Cardiac atrium fibroblast (primary cell): Measurements from ENCODE around the gene ARHGAP22. TPM values are rescaled to one million over a fixed set of nuclear protein-coding genes. Genes with fewer than 3 reads are reported as not detected.

Experiments
- total RNA-seq: library from RNA; depleted of rRNA; stranded (reverse); fragments of >200 nt; gene quantifications from 2 replicates; pipeline ENCODE4 v1.2.3, GENCODE V29; 2015

ARHGAP22 gene
- total RNA-seq = 7.6 and 17.3 TPM in 2 replicates

GRCh38 chr10:48604991-48605508 lies at the start of gene ARHGAP22:
TSS of gene ARHGAP22 (minus strand) at chr10:48605073. CDS start at chr10:48604796, 277 bp downstream.

Other genes starting within 250 kb of the ARHGAP22 start
- gene WDFY4, start 79.8 kb upstream of the ARHGAP22 start, total RNA-seq = not detected in 2 replicates